GM23248 (cell line): ENCODE results near the gene LCP2.

Experiments used
- EZH2 ChIP-seq: fragments of 200-600 bp; sonication (generic); IDR thresholded peaks from 2 replicates; pipeline ENCODE4 v1.6.1; 2018; ENCODE audit warnings: antibody characterized with exemption, mild to moderate bottlenecking; ENCODE audit not compliant: insufficient read depth, poor library complexity, severe bottlenecking
- EZH2phosphoT487 ChIP-seq: fragments of 200-600 bp; sonication (generic); IDR thresholded peaks from 2 replicates; pipeline ENCODE4 v1.6.1; 2018; ENCODE audit warnings: antibody characterized with exemption, moderate library complexity, mild to moderate bottlenecking, low read depth; ENCODE audit not compliant: insufficient read depth

- no peak for TF ChIP-seq EZH2
- TF ChIP-seq EZH2phosphoT487 = no peak
Observed at GRCh38 chr5:170329524-170329923, 31.9 kb upstream of the LCP2 start.
